GM20000 (cell line): ENCODE measurements around the gene IFIT5.
"Not testable (repeated sequence)": the region's sequence is repeated elsewhere in the genome, so short reads cannot be mapped to it uniquely, and the experiment has no call there.

Experiments used
- DNase-seq: peaks from one replicate; pipeline ENCODE4 v3.0.0; 2012; ENCODE audit warnings: low spot score
- CTCF ChIP-seq: IDR thresholded peaks from 2 replicates; pipeline ENCODE4 v1.5.1; 2012; ENCODE audit warnings: mild to moderate bottlenecking, control low read depth; ENCODE audit errors: extremely low read depth, missing control alignments

Gene IFIT5

GRCh38 chr10:89398003-89398749, 16.2 kb upstream of the IFIT5 start:
- no peak for DNase-seq
- no peak for TF ChIP-seq CTCF

DNA sequence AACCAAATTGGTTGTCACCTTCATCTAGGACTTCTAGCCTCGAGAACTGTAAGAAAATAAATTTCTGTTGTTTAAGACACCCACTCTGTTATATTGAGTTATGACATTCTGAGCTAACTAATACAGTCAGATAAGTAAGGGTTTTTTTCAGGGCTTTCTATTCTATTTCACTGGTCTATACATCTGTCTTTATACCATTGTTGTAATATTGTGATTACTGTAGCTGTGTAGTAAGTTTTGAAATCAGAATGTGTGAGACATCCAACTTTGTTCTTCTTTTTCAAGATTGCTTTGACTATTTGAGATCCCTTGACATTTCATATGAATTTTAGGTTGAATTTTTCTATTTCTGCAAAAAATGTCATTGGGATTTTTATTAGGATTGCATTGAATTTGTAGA, 14.4 kb upstream of the IFIT5 start:
- no peak for DNase-seq
- no peak for TF ChIP-seq CTCF

- DNase-seq, result no peak
- TF ChIP-seq CTCF, result no peak
These were observed 11.3 kb upstream of the IFIT5 start for GRCh38 chr10:89403043-89403442.

GRCh38 chr10:89404104-89405047, 10.0 kb upstream of the IFIT5 start:
- no peak for TF ChIP-seq CTCF
- no peak for DNase-seq

DNA sequence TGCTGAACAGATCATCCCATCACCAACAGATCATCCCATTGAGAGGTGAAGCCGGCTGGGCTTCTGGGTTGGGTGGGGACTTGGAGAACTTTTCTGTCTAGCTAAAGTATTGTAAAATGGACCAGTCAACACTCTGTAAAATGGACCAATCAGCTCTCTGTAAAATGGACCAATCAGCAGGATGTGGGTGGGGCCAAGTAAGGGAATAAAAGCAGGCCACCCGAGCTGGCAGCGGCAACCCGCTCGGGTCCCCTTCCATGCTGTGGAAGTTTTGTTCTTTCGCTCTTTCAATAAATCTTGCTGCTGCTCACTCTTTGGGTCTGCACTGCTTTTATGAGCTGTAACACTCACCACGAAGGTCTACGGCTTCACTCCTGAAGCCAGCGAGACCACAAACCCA, 8.2 kb upstream of the IFIT5 start:
- DNase-seq, result not testable (repeated sequence)

GRCh38 chr10:89407792-89408191, 6.6 kb upstream of the IFIT5 start:
- DNase-seq, result not testable (repeated sequence)

- not testable (repeated sequence) for DNase-seq
These were observed 5.1 kb upstream of the IFIT5 start for GRCh38 chr10:89409282-89409681.

DNA sequence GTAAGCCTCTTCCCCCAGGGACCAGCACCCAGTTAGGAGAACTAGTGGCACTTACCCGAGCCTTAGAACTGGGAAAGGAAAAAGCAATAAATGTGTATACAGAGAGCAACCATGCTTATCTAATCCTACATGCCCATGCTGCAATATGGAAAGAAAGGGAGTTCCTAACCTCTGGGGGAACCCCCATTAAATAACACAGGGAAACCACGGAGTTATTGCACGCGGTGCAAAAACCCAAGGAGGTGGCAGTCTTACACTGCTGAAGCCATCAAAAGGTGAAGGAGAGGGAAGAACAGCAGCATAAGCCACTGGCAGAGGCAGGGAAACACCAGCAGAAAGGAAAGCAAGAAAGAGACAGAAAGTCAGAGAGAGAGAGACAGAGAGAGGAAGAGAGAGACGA, 3.8 kb upstream of the IFIT5 start:
- DNase-seq, result not testable (repeated sequence)

- not testable (repeated sequence) for DNase-seq
These were observed 3.2 kb upstream of the IFIT5 start for GRCh38 chr10:89411135-89411534.

- not testable (repeated sequence) for DNase-seq
These were observed 2.1 kb upstream of the IFIT5 start for GRCh38 chr10:89412276-89412675.
